ENCODE measurements around the gene RELN. TPM values are rescaled to one million over a fixed set of nuclear protein-coding genes. Genes with fewer than 3 reads are reported as not detected.

The RELN gene
- polyA plus RNA-seq, 1 donor (not counting 4 experiments of a cell fraction or from before 2014, with no cell fraction given), result not detected

GRCh38 chr7:103686763-103687162 is 302.7 kb downstream of the RELN start:
- H3K36me3 ChIP-seq (ENCODE audit: control insufficient read depth in 2 of 2, extremely low read depth in 1 of 2, insufficient read depth in 2 of 2, low read length in 2 of 2), result no peaks in the 10 kb centered on the region
- H4K20me1 ChIP-seq (ENCODE audit: control insufficient read depth, extremely low read depth, insufficient read depth, low read length), result no peaks in the 10 kb centered on the region
- no peaks in the 10 kb centered on the region for H3K27me3 ChIP-seq (ENCODE audit: control insufficient read depth, extremely low read depth, insufficient read depth, low read length)
- no peak overlapping the region for H2AFZ ChIP-seq (ENCODE audit: control insufficient read depth, low read length)
- no peak for DNase-seq (ENCODE audit: low read depth, low spot score)
- dilution Hi-C loops (cut with MboI; ENCODE audit: extremely low pct_ligation_motif_present, low sequenced_read_pairs), result no loop called here
- no peaks in the 10 kb centered on the region for H3K9me1 ChIP-seq (ENCODE audit: control insufficient read depth, extremely low read depth, insufficient read depth, low read length)
- H3K4me3 ChIP-seq (ENCODE audit: control insufficient read depth in 2 of 3, extremely low read depth in 1 of 3, insufficient read depth in 2 of 3, low read depth in 1 of 3, low read length in 3 of 3), result no peak overlapping the region
- FAIRE-seq, result no peak
- TF ChIP-seq CTCF (optimal IDR thresholded peaks at IDR 0.05 in 1 of 3, IDR thresholded peaks at IDR 0.05 in 1 of 3, conservative IDR thresholded peaks at IDR 0.05 in 1 of 3; ENCODE audit: extremely low read depth in 1 of 3, insufficient read depth in 2 of 3, low read length in 3 of 3) (no peak), EZH2 (IDR thresholded peaks at IDR 0.05; ENCODE audit: low read length) (no peak)
- H3K79me2 ChIP-seq (ENCODE audit: control insufficient read depth, insufficient read depth, low read length), result no peaks in the 10 kb centered on the region
- H3K4me2 ChIP-seq (ENCODE audit: control insufficient read depth, extremely low read depth, insufficient read depth, low read depth, low read length), result no peak overlapping the region
- no peaks in the 10 kb centered on the region for H3K9me3 ChIP-seq (ENCODE audit: control insufficient read depth, low read depth, low read length)
- no peaks in the 10 kb centered on the region for H3K4me1 ChIP-seq (ENCODE audit: control insufficient read depth, extremely low read depth, insufficient read depth, low read length)
- no peak overlapping the region for H3K27ac ChIP-seq (ENCODE audit: control insufficient read depth, insufficient read depth, low read length)
- H3K9ac ChIP-seq (ENCODE audit: control insufficient read depth, extremely low read depth, insufficient read depth, low read length), result no peak overlapping the region

- TF ChIP-seq CTCF (optimal IDR thresholded peaks at IDR 0.05 in 1 of 3, IDR thresholded peaks at IDR 0.05 in 1 of 3, conservative IDR thresholded peaks at IDR 0.05 in 1 of 3; ENCODE audit: extremely low read depth in 1 of 3, insufficient read depth in 2 of 3, low read length in 3 of 3) (no peak), EZH2 (IDR thresholded peaks at IDR 0.05; ENCODE audit: low read length) (no peak)
- H3K36me3 ChIP-seq (ENCODE audit: control insufficient read depth in 2 of 2, extremely low read depth in 1 of 2, insufficient read depth in 2 of 2, low read length in 2 of 2), result no peaks in the 10 kb centered on the region
- no peaks in the 10 kb centered on the region for H4K20me1 ChIP-seq (ENCODE audit: control insufficient read depth, extremely low read depth, insufficient read depth, low read length)
- H3K79me2 ChIP-seq (ENCODE audit: control insufficient read depth, insufficient read depth, low read length), result no peaks in the 10 kb centered on the region
- H3K4me2 ChIP-seq (ENCODE audit: control insufficient read depth, extremely low read depth, insufficient read depth, low read depth, low read length), result no peak overlapping the region
- no peak overlapping the region for H3K4me3 ChIP-seq (ENCODE audit: control insufficient read depth in 2 of 3, extremely low read depth in 1 of 3, insufficient read depth in 2 of 3, low read depth in 1 of 3, low read length in 3 of 3)
- DNase-seq (ENCODE audit: low read depth, low spot score) (no peak), FAIRE-seq (no peak)
- dilution Hi-C loops (cut with MboI; ENCODE audit: extremely low pct_ligation_motif_present, low sequenced_read_pairs), result no loop called here
- no peaks in the 10 kb centered on the region for H3K9me1 ChIP-seq (ENCODE audit: control insufficient read depth, extremely low read depth, insufficient read depth, low read length)
- H2AFZ ChIP-seq (ENCODE audit: control insufficient read depth, low read length), result no peak overlapping the region
- H3K4me1 ChIP-seq (ENCODE audit: control insufficient read depth, extremely low read depth, insufficient read depth, low read length), result no peaks in the 10 kb centered on the region
- no peaks in the 10 kb centered on the region for H3K9me3 ChIP-seq (ENCODE audit: control insufficient read depth, low read depth, low read length)
- H3K9ac ChIP-seq (ENCODE audit: control insufficient read depth, extremely low read depth, insufficient read depth, low read length), result no peak overlapping the region
- H3K27ac ChIP-seq (ENCODE audit: control insufficient read depth, insufficient read depth, low read length), result no peak overlapping the region
- no peaks in the 10 kb centered on the region for H3K27me3 ChIP-seq (ENCODE audit: control insufficient read depth, extremely low read depth, insufficient read depth, low read length)
These were observed 303.4 kb downstream of the RELN start for GRCh38 chr7:103686064-103686463.

Measured in keratinocyte (primary cell).